NCI-H1092 (cell line): ENCODE results near the gene DGKG.

ENCODE experiments used
- DNase-seq: peaks from one replicate; lab custom pipeline; 2025; lab: John Stamatoyannopoulos, UW

The DGKG gene

GRCh38 chr3:186361762-186362536 is at the start of gene DGKG:
Gene DGKG, minus strand, starts transcription at chr3:186362234. Its CDS starts 41,775 bp downstream, at chr3:186320459.
- DNase-seq: peak; percentile 56

- no peak for DNase-seq
Observed at GRCh38 chr3:186411089-186411488, 49.1 kb upstream of the DGKG start.

DNA sequence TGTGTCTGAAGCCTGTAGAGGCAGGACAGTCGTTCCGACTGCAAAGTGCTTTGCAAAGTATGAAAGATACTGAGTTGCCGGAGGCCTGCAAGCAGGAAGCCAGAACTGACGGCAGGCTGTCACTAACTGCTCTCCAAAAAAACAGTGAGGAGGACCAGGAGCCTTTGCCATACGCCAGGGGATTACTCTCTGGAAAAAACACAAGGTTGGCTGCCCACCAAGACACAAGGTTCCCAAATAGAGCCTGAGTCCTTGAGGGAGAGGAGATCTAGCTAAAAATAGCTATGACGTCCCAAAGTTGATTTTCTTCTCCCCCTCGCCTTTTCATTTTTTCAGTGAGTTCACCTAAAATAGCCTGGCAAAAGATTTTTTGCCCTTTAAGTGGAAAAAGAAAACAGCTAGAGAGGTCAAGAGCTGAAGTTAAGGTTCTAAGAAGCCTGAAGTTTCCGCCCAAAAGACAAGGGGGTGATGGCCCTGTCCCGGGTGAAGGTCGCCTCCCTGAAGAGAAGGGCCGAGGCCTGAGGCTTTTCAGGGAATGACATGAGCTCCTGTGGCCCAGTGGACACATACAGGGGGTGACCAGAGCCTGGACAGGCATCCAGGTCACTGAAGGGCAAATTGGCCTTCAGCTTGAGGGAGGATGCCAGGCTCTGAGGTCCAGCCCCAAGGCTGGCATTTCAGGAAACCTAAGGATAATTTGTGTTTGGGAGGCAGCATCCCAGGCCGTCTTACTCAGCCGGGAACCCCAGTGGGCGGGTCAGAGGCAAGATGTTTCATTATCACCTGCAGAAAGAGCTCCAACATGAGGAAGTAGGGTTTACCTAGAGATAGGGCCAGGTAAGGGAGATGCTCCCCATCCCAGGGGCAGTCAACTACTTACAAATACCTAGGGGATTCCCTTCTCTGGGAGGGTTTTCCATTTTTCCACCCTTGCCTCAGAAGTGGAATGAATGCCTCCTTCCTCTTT is 44.9 kb upstream of the DGKG start:
- no peak for DNase-seq

DNA sequence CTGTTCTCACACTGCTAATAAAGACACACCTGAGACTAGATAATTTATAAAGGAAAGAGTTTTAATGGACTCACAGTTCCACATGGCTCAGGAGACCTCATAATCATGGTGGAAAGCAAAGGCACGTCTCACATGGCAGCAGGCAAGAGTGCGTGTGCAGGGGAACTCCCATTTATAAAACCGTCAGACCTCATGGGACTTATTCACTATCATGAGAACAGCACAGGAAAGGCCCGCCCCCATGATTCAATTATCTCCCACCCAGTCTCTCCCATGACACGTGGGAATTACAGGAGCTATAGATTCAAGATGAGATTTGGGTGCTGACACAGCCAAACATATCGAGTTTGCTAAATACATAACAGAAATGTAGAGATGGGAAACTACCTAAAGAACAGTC is 39.5 kb upstream of the DGKG start:
- DNase-seq: no peak

DNA sequence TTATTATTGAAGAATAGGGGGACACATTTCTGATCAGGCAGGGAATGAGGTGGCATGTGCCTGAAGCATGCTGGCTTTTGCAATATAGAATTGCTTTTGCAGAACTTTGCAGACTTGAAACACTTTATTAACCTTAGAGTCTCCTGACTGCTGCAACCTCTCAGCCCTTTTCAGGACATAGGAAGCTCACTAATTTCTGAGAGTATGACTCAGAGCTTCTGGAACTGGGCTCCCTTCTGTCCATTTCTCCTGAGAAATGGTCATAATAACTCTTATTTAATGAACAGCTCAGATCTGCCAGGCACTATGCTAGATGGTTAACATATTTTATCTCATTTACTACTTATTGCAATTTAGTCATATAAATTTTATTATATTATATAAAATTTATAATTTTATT is 38.6 kb upstream of the DGKG start:
- DNase-seq: no peak

- DNase-seq: no peak
Observed at GRCh38 chr3:186400026-186400425, 38.0 kb upstream of the DGKG start.

GRCh38 chr3:186394566-186395217 is 32.7 kb upstream of the DGKG start:
- no peak for DNase-seq

DNA sequence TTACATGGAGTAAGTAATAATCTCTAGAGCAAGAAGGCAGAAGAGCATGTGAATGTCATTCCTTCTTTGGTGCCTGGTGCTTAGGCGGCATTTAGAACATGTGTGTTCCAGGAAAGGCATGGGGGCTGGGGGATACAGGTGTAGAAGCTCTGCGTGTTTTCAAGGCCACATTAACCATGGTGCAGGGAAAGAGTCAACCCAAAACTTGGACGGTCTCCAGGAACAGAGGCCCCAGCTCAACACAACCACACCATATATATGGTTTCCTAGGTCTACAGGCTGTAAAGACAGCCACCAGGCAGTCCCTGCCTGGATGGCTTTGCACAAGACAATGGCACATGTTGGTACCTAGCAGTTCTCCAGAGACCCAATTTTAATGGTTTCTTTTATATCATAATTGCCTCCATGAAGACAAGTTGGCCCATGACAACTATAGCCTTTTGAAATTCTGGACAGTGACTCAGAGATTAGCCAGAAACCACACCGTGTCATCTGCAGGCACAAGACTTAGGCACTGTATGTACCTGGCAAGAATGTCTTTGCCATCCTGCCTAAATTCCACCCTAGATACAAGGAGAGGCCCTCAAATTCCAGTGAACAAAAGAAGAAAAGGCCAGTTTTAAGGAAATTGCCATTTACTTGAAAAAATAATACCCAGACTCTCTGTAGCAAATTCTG is 25.0 kb upstream of the DGKG start:
- no peak for DNase-seq

DNA sequence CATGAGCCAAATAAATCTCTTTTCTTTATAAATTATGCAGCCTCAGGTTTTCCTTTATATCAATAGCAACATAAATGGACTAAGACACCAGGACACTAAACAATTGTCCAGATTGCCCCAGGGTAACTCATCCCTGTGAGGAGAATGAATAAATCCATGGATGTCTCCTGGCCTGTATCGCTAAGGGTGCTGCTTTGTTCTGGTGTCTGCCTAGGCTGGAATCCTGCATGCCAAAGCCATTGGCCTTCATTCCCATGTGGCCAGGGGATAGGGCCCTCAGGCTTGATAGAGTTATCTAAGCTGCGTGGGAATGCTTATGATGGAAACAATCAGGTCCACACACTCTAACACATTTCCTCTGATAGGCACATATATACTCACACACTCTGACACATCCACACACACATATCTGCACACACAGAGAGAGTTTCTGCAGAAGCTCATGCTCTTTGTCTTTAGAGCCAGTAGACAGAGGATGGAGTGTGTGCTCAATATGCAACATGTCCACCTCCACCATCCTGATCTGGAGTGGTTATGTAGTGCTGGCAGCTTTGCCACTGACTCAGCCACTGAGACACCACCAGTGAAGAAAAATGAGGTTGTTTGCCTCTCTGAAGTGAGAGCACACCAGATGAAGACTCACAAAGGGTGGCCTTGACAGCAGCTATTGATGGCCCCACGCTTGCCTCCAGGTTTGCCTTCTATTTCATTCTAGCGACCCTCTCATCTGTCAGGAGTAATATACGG is 24.0 kb upstream of the DGKG start:
- no peak for DNase-seq

GRCh38 chr3:186383026-186383993 is 21.3 kb upstream of the DGKG start:
- DNase-seq: no peak

GRCh38 chr3:186382217-186382885 is 20.3 kb upstream of the DGKG start:
- no peak for DNase-seq

DNA sequence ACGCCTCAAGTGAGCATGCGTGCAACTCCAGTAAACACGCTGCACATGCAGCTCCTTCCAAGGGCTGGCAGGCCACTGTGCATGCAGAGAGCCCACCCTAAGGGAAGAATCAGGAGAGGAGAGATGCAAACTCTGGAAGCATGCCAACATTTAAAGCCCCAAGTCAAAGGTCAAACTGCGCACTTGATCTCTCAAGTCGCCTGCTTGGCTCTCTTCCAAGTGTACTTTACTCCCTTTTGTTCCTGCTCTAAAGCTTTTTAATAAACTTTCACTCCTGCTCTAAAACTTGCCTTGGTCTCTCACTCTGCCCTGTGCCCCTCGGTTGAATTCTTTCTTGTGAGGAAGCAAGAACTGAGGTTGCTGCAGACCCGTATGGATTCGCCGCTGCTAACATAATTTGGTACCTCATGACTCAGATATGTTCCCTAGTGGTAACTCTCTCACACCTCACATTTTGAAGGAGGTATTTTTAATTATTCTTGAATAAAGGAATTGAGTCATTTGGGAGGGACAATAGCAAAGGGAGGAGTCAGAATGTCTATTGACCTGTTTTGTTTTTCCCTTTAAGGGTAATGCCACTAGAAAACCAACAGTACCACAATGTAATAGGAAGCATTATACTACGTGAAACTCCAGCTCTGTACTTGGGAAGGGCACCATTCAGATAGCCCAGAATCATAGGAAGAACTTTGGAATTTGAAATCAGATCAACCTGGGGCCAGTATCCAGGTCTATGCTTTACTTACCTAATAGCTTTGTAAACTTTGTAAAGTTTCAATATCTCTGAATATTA is 19.6 kb upstream of the DGKG start:
- DNase-seq: no peak

DNA sequence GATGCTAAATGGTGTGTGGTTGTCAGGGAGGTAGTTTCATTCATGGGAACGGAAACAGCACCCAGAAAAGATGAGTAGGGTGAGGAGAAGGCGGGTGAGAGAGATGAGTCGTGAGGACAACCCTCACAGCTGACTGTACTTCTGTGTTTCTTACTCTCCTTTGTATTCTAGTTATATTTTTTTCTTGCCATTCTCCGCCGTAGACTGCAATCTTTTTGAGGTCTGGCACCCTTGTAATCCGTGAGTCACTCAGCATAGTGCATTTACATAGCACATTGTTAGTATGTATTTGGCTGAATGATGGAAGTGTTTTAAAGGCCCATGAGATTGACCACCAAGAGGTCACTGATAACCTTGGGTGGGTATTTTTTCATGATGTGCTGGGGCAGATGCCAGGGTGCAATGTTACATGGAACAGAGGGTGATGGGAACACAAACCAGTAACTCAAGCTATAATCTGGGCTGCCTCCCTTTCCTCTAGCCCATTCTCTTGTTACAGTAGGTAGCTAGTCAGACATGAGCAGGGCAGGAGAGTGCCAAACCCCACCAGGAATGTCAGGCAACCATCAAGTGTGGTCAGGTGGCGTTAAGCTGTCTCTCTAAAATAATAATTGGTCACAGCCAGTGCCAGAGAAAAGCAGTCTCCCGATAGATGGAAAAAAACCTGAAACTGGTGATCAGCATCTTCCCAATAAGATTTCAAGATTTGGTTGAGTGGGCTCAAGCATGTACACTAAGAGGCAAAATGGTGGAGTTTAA is 18.8 kb upstream of the DGKG start:
- no peak for DNase-seq

DNA sequence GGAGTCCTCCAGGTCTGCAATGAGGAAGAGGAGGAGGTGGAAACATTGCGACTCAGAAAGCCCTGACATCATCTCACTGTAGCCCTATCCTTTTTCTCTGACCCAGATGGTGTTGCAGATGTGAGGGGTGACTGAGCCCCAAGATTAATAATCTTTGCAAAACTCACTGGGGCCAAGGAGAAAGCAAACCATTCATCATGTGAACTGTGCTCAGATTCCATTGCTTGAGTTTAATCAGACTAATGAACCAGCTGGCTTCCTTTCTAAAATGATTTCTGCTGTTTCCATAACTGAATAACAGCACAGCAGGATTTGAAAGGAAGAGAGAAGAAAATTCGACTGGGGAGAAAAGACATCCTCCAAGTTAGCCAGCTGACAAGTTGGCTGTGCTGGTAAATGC is 13.4 kb upstream of the DGKG start:
- no peak for DNase-seq

DNA sequence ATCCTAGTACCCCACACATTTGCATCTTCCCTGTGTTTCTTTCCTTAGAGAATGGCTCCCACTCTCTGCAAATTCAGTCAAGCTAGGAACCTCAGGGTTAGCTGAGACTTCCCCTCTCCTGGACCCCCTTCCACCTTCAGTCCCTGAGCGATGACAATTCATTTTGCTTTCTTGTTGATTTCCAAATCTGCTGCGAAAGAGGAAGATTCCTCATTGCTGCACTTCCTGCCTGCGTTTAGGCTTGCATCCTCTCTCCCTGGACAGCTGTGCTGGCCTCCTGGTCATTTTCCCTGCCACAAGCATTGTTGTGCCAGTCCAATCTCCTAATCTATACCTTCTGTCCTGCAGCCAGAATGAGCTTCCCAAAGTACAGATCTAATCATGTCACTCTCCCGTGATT is 12.3 kb upstream of the DGKG start:
- no peak for DNase-seq

GRCh38 chr3:186369217-186369616 is 7.2 kb upstream of the DGKG start:
- DNase-seq: no peak

- DNase-seq: no peak
Observed at GRCh38 chr3:186368717-186369116, 6.7 kb upstream of the DGKG start.

DNA sequence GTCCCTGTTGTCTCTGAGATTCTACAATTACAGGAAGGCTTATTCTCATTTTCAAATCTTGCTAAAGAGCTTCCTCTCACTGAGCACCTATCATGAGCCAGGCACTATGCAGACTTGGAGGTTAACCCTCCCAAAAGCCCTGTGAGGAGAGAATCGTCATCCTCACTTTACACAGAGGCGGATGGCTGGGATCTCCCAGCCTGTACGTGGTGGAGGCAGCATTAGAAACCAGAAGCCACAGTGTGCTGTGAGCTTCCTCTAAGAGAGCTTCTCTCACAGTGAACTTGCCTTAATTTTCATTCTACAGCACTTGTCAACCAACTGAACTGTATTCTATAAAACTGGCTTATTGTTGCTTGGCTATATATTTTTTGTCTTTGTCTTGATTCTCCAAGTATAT is 6.1 kb upstream of the DGKG start:
- no peak for DNase-seq
